Spleen (tissue), 7 donors: ENCODE results near the gene TMCC1.

ENCODE experiments used
- POLR2A ChIP-seq, 3 donors: fragments of 450-650 bp; IDR thresholded peaks; one replicate each; pipeline ENCODE4 v1.5.1; 2017; ENCODE audit warnings: antibody characterized with exemption in 3 of 3, mild to moderate bottlenecking in 1 of 3
- POLR2AphosphoS5 ChIP-seq, 3 donors: sonication (generic); formaldehyde crosslinking; IDR thresholded peaks; one replicate each; pipeline ENCODE4 v1.5.1; 2017; ENCODE audit warnings: antibody characterized with exemption in 3 of 3
- TF ChIP-seq, protein P1 (sequence below), 11 experiments: fragments of 200-600 bp in 7 of 11; fragments of 450-650 bp in 4 of 11; sonication (generic) in 4 of 11; IDR thresholded peaks in 8 of 11; conservative IDR thresholded peaks in 3 of 11; 1 replicate in 7 of 11; 2 replicates in 4 of 11; pipeline versions ENCODE4 v1.4.0 to v1.8.0; 2016 to 2021; ENCODE audit warnings: antibody characterized with exemption in 11 of 11, inconsistent platforms in 4 of 11, mild to moderate bottlenecking in 1 of 11
- donor health status: DM: no; HTN: no; CAD: no; lungs with moderate emphysema.
- donor health status: DM: no; HTN: no; CAD: no.
- donor health status: DM: no; HTN: no; CAD: no.

DNA sequence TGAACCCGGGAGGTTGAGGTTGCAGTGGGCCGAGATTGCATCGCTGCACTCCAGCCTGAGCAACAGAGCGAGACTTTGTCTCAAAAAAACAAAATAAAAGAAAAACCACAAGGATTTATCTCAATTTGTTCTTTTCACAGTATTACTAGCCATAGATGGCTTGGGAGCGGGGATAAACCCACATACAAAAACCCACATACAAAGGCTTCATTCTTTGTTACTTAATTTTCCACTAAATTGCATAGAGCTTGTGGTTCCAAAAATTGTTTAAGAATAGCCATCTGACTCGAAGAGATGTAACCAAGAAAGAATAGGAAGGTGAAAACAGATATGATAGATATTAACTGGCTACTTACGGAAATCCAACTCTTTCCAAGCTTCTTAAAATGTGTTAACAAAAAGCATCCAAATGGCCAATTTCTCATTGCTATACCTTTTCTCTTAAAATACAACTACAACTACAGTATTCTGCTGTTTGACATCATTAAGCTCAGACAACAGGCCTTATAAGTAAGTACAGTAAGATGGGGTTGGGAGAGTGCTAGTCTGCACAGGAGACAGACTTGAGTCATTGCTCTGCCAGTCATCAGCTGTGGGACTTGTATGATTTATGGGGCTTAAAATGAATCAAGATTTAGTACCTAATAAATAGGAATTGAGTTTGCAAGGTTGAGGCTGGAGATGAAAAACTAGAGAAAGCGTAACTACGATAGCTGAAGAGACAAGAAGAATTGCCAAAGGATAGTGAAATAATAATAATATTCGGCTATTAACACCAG lies 190.4 kb downstream of the TMCC1 start:
- TF ChIP-seq, protein P1, sequence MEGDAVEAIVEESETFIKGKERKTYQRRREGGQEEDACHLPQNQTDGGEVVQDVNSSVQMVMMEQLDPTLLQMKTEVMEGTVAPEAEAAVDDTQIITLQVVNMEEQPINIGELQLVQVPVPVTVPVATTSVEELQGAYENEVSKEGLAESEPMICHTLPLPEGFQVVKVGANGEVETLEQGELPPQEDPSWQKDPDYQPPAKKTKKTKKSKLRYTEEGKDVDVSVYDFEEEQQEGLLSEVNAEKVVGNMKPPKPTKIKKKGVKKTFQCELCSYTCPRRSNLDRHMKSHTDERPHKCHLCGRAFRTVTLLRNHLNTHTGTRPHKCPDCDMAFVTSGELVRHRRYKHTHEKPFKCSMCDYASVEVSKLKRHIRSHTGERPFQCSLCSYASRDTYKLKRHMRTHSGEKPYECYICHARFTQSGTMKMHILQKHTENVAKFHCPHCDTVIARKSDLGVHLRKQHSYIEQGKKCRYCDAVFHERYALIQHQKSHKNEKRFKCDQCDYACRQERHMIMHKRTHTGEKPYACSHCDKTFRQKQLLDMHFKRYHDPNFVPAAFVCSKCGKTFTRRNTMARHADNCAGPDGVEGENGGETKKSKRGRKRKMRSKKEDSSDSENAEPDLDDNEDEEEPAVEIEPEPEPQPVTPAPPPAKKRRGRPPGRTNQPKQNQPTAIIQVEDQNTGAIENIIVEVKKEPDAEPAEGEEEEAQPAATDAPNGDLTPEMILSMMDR (IDR thresholded peaks at IDR 0.05 in 8 of 11, conservative IDR thresholded peaks at IDR 0.05 in 3 of 11) = no peak
- TF ChIP-seq POLR2AphosphoS5 (IDR thresholded peaks at IDR 0.05) (no peak), POLR2A (IDR thresholded peaks at IDR 0.05) (no peak)
